CD14-positive monocyte (primary cell): Measurements from ENCODE around the gene ZNF776. TPM values are rescaled to one million over a fixed set of nuclear protein-coding genes. Genes with fewer than 3 reads are reported as not detected.

Source experiments
- DNase-seq, 3 donors: peaks; one replicate each; pipeline ENCODE4 v3.0.0-alpha.2; 2011 to 2022
- H2AFZ ChIP-seq: 2 replicates; pipeline ENCODE4 v1.6.0; 2012; ENCODE audit warnings: mild to moderate bottlenecking, low read depth, low read length, inconsistent platforms; ENCODE audit not compliant: insufficient read depth, poor library complexity, severe bottlenecking
- H3K27ac ChIP-seq, 2 donors: 1 replicate in 1 of 2; 2 replicates in 1 of 2; pipeline ENCODE4 v1.5.1; 2012 to 2013; ENCODE audit warnings: low read length in 2 of 2, control low read depth in 1 of 2, inconsistent platforms in 1 of 2, low read depth in 1 of 2, mild to moderate bottlenecking in 1 of 2
- H3K27me3 ChIP-seq, 2 donors: one replicate each; pipeline versions ENCODE4 v1.6.0 to v1.6.1; 2011 to 2013; ENCODE audit warnings: low read length in 2 of 2; ENCODE audit not compliant: control insufficient read depth in 2 of 2, insufficient read depth in 2 of 2
- H3K36me3 ChIP-seq, 2 donors: replicated peaks in 1 of 2; 1 replicate in 1 of 2; 2 replicates in 1 of 2; pipeline versions ENCODE4 v1.5.1 to v1.6.1; 2012 to 2013; ENCODE audit warnings: low read length in 2 of 2, control low read depth in 1 of 2, inconsistent platforms in 1 of 2, mild to moderate bottlenecking in 1 of 2; ENCODE audit not compliant: insufficient read depth in 2 of 2, control insufficient read depth in 1 of 2
- H3K4me1 ChIP-seq, 2 donors: 1 replicate in 1 of 2; 2 replicates in 1 of 2; pipeline versions ENCODE4 v1.5.1 to v1.6.1; 2012 to 2013; ENCODE audit warnings: low read length in 2 of 2, control low read depth in 1 of 2, inconsistent platforms in 1 of 2, mild to moderate bottlenecking in 1 of 2, moderate library complexity in 1 of 2; ENCODE audit not compliant: insufficient read depth in 2 of 2, control insufficient read depth in 1 of 2
- H3K4me2 ChIP-seq: replicated peaks from 2 replicates; pipeline ENCODE3; 2012; ENCODE audit warnings: low read length, moderate library complexity, mild to moderate bottlenecking; ENCODE audit not compliant: poor library complexity, severe bottlenecking; ENCODE audit errors: extremely low read depth
- H3K4me3 ChIP-seq, 3 experiments: fragments of 200-600 bp in 1 of 3; sonication (generic) in 1 of 3; replicated peaks in 1 of 3; 1 replicate in 2 of 3; 2 replicates in 1 of 3; pipeline ENCODE4 v1.5.1; 2011 to 2013; ENCODE audit warnings: low read length in 3 of 3, mild to moderate bottlenecking in 3 of 3, control low read depth in 2 of 3, low read depth in 2 of 3, inconsistent platforms in 1 of 3, moderate library complexity in 1 of 3
- H3K79me2 ChIP-seq: 2 replicates; pipeline ENCODE4 v1.6.0; 2012; ENCODE audit warnings: mild to moderate bottlenecking, control low read depth, inconsistent platforms, low read length, moderate library complexity; ENCODE audit not compliant: insufficient read depth
- H3K9ac ChIP-seq: 2 replicates; pipeline ENCODE4 v1.6.0; 2017; ENCODE audit warnings: low read length, mild to moderate bottlenecking; ENCODE audit not compliant: insufficient read depth, poor library complexity, severe bottlenecking
- H3K9me3 ChIP-seq, 2 donors: replicated peaks in 1 of 2; 1 replicate in 1 of 2; 2 replicates in 1 of 2; pipeline versions ENCODE4 v1.5.1 to v1.6.1; 2012 to 2013; ENCODE audit warnings: low read length in 2 of 2, control low read depth in 1 of 2; ENCODE audit not compliant: control insufficient read depth in 1 of 2, insufficient read depth in 1 of 2
- H4K20me1 ChIP-seq: 2 replicates; pipeline ENCODE4 v1.6.0; 2012; ENCODE audit warnings: mild to moderate bottlenecking, low read length, control low read depth, moderate library complexity; ENCODE audit not compliant: insufficient read depth
- H3K27ac Mint-ChIP-seq, 7 donors: one replicate each; pipeline ENCODE4 v1.8.0; 2020; ENCODE audit warnings: mild to moderate bottlenecking in 7 of 7, mixed read lengths in 7 of 7, moderate library complexity in 6 of 7, inconsistent platforms in 2 of 7
- H3K27me3 Mint-ChIP-seq, 3 donors: one replicate each; pipeline ENCODE4 v1.8.0; 2021 to 2022; ENCODE audit warnings: low read depth in 3 of 3, mild to moderate bottlenecking in 3 of 3, mixed read lengths in 3 of 3, moderate library complexity in 3 of 3, inconsistent platforms in 1 of 3
- H3K36me3 Mint-ChIP-seq, 2 donors: one replicate each; pipeline ENCODE4 v1.8.0; 2020; ENCODE audit warnings: mixed read lengths in 2 of 2, inconsistent platforms in 1 of 2, mild to moderate bottlenecking in 1 of 2
- H3K4me1 Mint-ChIP-seq: one replicate; pipeline ENCODE4 v1.8.0; 2020; ENCODE audit warnings: mild to moderate bottlenecking, mixed read lengths
- H3K4me3 Mint-ChIP-seq, 2 donors: one replicate each; pipeline ENCODE4 v1.8.0; 2020; ENCODE audit warnings: mild to moderate bottlenecking in 2 of 2, mixed read lengths in 2 of 2, moderate library complexity in 1 of 2
- H3K9me3 Mint-ChIP-seq, 7 donors: one replicate each; pipeline ENCODE4 v1.8.0; 2020 to 2022; ENCODE audit warnings: mixed read lengths in 7 of 7, mild to moderate bottlenecking in 6 of 7, moderate library complexity in 6 of 7, inconsistent platforms in 2 of 7
- CTCF ChIP-seq: fragments of 200-600 bp; IDR thresholded peaks from one replicate; pipeline ENCODE4 v1.8.0; 2022; ENCODE audit warnings: antibody characterized with exemption, mild to moderate bottlenecking
- WGBS: methylation state at CpG from one replicate; pipeline ENCODE4 v1.1.5; 2013; ENCODE audit warnings: missing lambda C conversion rate; ENCODE audit not compliant: insufficient coverage; 5-methylcytosine and 5-hydroxymethylcytosine counted together
- intact Hi-C, 2 donors: fragments of 100-400 bp; cut with micrococcal nuclease; formaldehyde crosslinking; loops; one replicate each; pipeline versions ENCODE4 v1.15.0 to v1.15.1; 2023
- polyA plus RNA-seq, 3 donors: library from polyadenylated mRNA; depleted of rRNA in 1 of 3; unstranded in 2 of 3; stranded (reverse) in 1 of 3; fragments of 300-500 nt in 2 of 3; fragments of >200 nt in 1 of 3; fragmentation: Illumina TruSeq in 2 of 3; gene quantifications; 1 replicate in 2 of 3; 2 replicates in 1 of 3; pipeline ENCODE4 v1.2.3, GENCODE V29; 2012 to 2021

ZNF776 gene
- polyA plus RNA-seq, 3 donors, result 1.9 to 4.4 (median 2.9) TPM

DNA sequence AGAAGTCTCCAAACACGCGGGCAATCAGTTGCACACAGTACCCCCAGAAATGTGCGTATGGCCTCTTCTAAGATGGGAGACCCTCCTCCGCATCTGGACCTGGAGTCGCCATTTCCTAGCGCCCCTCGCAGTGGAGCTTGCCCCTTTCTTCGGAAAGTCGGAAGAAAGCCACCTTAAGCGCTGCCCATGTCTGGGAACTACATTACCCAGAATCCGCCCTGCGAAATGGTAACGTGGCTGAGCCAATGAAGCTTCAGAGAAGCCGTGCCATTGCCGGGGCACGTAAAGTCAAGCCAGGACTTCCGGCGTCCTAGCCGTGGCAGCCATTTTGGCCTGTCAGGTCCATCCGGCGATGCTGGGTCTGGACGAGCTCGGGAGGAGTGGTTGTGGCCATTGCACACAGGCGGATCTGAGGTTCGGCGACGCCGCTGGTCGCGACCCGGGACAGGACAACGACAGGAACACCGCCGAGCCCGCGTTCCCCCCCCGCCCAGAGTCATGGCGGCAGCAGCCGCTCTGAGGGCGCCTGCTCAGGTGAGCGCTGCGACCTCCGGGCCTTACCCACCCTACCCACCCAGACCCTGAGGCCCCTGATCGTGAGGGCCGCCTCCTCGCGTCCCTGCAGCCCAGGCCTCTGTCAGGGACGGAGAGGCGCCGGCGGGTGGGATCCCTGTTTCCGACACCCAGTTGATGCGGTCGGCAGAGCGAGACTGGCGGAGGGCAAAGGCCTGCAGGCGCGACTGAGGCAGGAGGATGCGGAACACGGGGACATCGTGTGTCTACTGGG is 22.9 kb downstream of the ZNF776 start, which contains the start of gene ZNF586:
TSS of gene ZNF586 (plus strand) at position 332 of the 787 bp plus-strand sequence. CDS start at position 499, 167 bp downstream.
- Mint-ChIP-seq H3K4me1 (peaks cover 27% of the 10 kb centered on the region), H3K4me3 (peak within 1 kb of the TSS; percentile 88 to 93), H3K36me3 (peaks cover 31 to 52% of the 10 kb centered on the region in 2 donors), H3K9me3 (peaks cover 28 to 86% (median 75%) of the 10 kb centered on the region in 7 donors), H3K27ac (peak within 1 kb of the TSS; percentile 70 to 93 (median 89)), H3K27me3 (peaks cover 0 to 1% (median 0%) of the 10 kb centered on the region in 3 donors)
- Histone ChIP-seq H3K4me2 (peak within 1 kb of the TSS; percentile 87), H3K4me3 (peak within 1 kb of the TSS; percentile 64 to 82 (median 77)), H3K9me3 (peaks cover 51 to 60% of the 10 kb centered on the region in 2 donors), H3K79me2 (peaks cover 44% of the 10 kb centered on the region), H2AFZ (peak within 1 kb of the TSS; percentile 81), H3K9ac (peak within 1 kb of the TSS; percentile 71), H3K4me1 (peaks cover 11 to 18% of the 10 kb centered on the region in 2 donors), H3K27ac (peak within 1 kb of the TSS; percentile 66 to 77), H3K36me3 (peaks cover 5 to 29% of the 10 kb centered on the region in 2 donors), H3K27me3 (no peaks in the 10 kb centered on the region), H4K20me1 (no peaks in the 10 kb centered on the region)
- peak; percentile 90 to 95 (median 90) for DNase-seq
- intact Hi-C loops, result loop anchor here (2.0 to 10.0 kb wide), 4 partner anchors 23 to 145 kb away; partner anchors contain the start of genes ZNF552 (in 2 of the 2), ZNF417 (in 1 of the 2) and ZNF776 (in 1 of the 2)
- WGBS, result 4% methylated on average over 37 of the region's 61 CpGs
- no peak for TF ChIP-seq CTCF

- H3K79me2 ChIP-seq, result peaks cover 63% of the 10 kb centered on the region
- no peak overlapping the region for H3K9ac ChIP-seq
- peaks cover 68 to 78% of the 10 kb centered on the region in 2 donors for H3K9me3 ChIP-seq
- 86% methylated on average over 2 of the region's 4 CpGs for WGBS
- no peak overlapping the region for H2AFZ ChIP-seq
- TF ChIP-seq CTCF, result no peak
- intact Hi-C loops, result loop anchor here in 1 of 2 donors (5.0 kb wide), 1 partner anchor 41 kb away; the partner anchor contains the start of gene ZNF552
- Mint-ChIP-seq H3K27ac (peak overlapping the region in 3 of 7 donors; percentile 15 to 52 (median 50)), H3K27me3 (peaks cover 0 to 1% (median 0%) of the 10 kb centered on the region in 3 donors), H3K9me3 (peaks cover 39 to 93% (median 84%) of the 10 kb centered on the region in 7 donors), H3K4me1 (peaks cover 27% of the 10 kb centered on the region), H3K4me3 (no peak overlapping the region), H3K36me3 (peaks cover 40 to 68% of the 10 kb centered on the region in 2 donors)
- peak overlapping the region in 1 of 3 experiments; percentile 20 for H3K4me3 ChIP-seq
- H3K36me3 ChIP-seq, result peaks cover 13 to 48% of the 10 kb centered on the region in 2 donors
- H3K4me2 ChIP-seq, result no peak overlapping the region
- peaks cover 11 to 18% of the 10 kb centered on the region in 2 donors for H3K4me1 ChIP-seq
- H3K27ac ChIP-seq, result no peak overlapping the region
- no peaks in the 10 kb centered on the region for H4K20me1 ChIP-seq
- no peaks in the 10 kb centered on the region for H3K27me3 ChIP-seq
- no peak for DNase-seq
Measured at GRCh38 chr19:57771417-57771816, 24.8 kb downstream of the ZNF776 start.
